Panc1 (cell line): Measurements from ENCODE around the gene CAPN7. TPM values are rescaled to one million over a fixed set of nuclear protein-coding genes. Genes with fewer than 3 reads are reported as not detected.

Experiments used
- ATAC-seq: fragments of 200-7000 bp; cut with Tn5 transposase; 2 replicates; pipeline ENCODE4 v1.9.1; 2020; ENCODE audit warnings: mild to moderate bottlenecking, moderate library complexity
- BruUV-seq: library from RNA; stranded (reverse); fragments of 400-500 nt; replicated peaks from 2 replicates; lab custom pipeline; 2021; lab: Mats Ljungman, UMichigan
- CTCF ChIA-PET: fragments of 300-600 bp; sonication (Branson Sonifier 250); formaldehyde crosslinking; loops from one replicate; lab custom pipeline; 2022; ENCODE audit warnings: antibody characterized with exemption; lab: Charles Lee
- POLR2A ChIA-PET: fragments of 300-600 bp; sonication (Branson Sonifier 250); formaldehyde crosslinking; loops from one replicate; lab custom pipeline; 2022; ENCODE audit warnings: antibody characterized with exemption; lab: Charles Lee
- DNase-seq: peaks from one replicate; pipeline ENCODE4 v3.0.0-alpha.2; 2010; ENCODE audit warnings: low read depth, low spot score
- H3K27ac ChIP-seq: 2 replicates; pipeline ENCODE4 v1.5.1; 2011; ENCODE audit warnings: mild to moderate bottlenecking, low read length, inconsistent platforms
- H3K27me3 ChIP-seq: fragments of 200-500 bp; sonication (Bioruptor generic); 2 replicates; pipeline ENCODE4 v1.6.0; 2014; ENCODE audit warnings: low read length, inconsistent platforms; ENCODE audit not compliant: control insufficient read depth, insufficient read depth
- H3K36me3 ChIP-seq: fragments of 200-500 bp; sonication (Bioruptor generic); 2 replicates; pipeline ENCODE4 v1.5.1; 2014; ENCODE audit warnings: inconsistent platforms, mild to moderate bottlenecking, low read length, moderate library complexity; ENCODE audit not compliant: control insufficient read depth, insufficient read depth
- H3K4me1 ChIP-seq: 2 replicates; pipeline ENCODE4 v1.5.1; 2011; ENCODE audit warnings: inconsistent platforms, mild to moderate bottlenecking, low read length, moderate library complexity; ENCODE audit not compliant: control insufficient read depth, insufficient read depth
- H3K4me3 ChIP-seq, 2 experiments: 2 replicates each; pipeline ENCODE4 v1.5.1; 2011 to 2012; ENCODE audit warnings: low read depth in 2 of 2, low read length in 2 of 2, mild to moderate bottlenecking in 2 of 2, inconsistent platforms in 1 of 2, moderate library complexity in 1 of 2
- H3K9me3 ChIP-seq: fragments of 200-500 bp; sonication (Bioruptor generic); 2 replicates; pipeline ENCODE4 v1.5.1; 2014; ENCODE audit warnings: low read depth, mild to moderate bottlenecking, inconsistent platforms, low read length, moderate library complexity; ENCODE audit not compliant: control insufficient read depth, insufficient read depth
- POLR2AphosphoS5 ChIP-seq: IDR thresholded peaks from 2 replicates; pipeline ENCODE4 v1.6.1; 2012; ENCODE audit warnings: mild to moderate bottlenecking, low read depth, low read length, moderate library complexity
- REST ChIP-seq, 2 experiments: IDR thresholded peaks; 2 replicates each; pipeline ENCODE4 v1.6.1; 2011 to 2012; ENCODE audit warnings: low read depth in 2 of 2, control low read depth in 1 of 2, low read length in 1 of 2, mild to moderate bottlenecking in 1 of 2, moderate library complexity in 1 of 2; ENCODE audit not compliant: insufficient read depth in 1 of 2
- SIN3A ChIP-seq: IDR thresholded peaks from 2 replicates; pipeline ENCODE4 v1.6.1; 2012; ENCODE audit warnings: low read depth, mild to moderate bottlenecking, low read length, moderate library complexity, borderline replicate concordance; ENCODE audit not compliant: insufficient read depth
- TCF7L2 ChIP-seq: IDR thresholded peaks from 2 replicates; pipeline ENCODE4 v1.6.1; 2011; ENCODE audit warnings: mild to moderate bottlenecking, low read depth, low read length, inconsistent platforms
- in situ Hi-C: cut with HindIII; loops from 2 replicates; pipeline ENCODE4 v1.10.0; 2016; ENCODE audit warnings: low sequenced_read_pairs, low pct_unique_long_range_greater_than_20kb
- intact Hi-C: fragments of 100-400 bp; cut with micrococcal nuclease; formaldehyde crosslinking; loops from one replicate; pipeline ENCODE4 v1.10.0; 2022; ENCODE audit not compliant: unreplicated experiment
- total RNA-seq: library from RNA; stranded (reverse); gene quantifications from one replicate; pipeline ENCODE4 v1.2.1, GENCODE V29; 2021; ENCODE audit not compliant: unreplicated experiment
- TF ChIP-seq, protein P1 (sequence below): fragments of 450-650 bp; IDR thresholded peaks from 2 replicates; pipeline ENCODE4 v1.5.1; 2017; ENCODE audit warnings: mild to moderate bottlenecking

Gene CAPN7
- total RNA-seq, 1 experiment from 2014 or later: 26.5 TPM

DNA sequence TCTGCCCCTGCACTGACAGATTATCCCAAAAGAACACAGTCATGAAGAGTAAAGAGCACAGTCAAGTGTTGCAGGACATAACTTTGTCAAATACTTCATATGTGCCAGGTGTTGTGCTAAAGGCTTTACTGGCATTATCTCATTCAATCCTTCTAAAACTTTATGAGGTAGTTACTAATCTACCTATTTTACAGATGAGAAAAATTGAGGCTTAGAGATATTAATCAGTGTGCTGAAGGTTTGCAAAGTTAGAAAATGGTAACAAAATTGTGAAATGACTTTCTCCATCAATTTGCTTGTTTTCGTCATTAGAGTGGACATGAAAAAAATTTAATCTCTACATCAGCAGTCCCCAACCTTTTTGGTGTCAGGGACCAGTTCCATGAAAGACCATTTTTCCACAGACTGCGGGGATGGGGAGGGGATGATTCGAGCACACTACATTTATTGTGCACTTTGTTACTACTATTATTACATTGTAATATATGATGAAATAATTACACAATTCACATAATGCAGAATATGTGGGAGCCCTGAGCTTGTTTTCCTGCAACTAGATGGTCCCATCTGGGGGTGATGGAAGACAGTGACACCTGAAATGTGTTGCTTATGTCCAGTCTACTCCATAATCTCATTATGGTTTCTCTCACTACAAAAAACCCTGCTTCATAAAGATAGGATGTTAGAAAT lies 8.6 kb upstream of the CAPN7 start:
- no TSS peak for BruUV-seq
- no peak overlapping the region for H3K4me3 ChIP-seq
- intact Hi-C loops (no loop called here), in situ Hi-C loops (no loop called here)
- TF ChIP-seq POLR2AphosphoS5 (no peak), REST (IDR thresholded peaks at IDR 0.05; ENCODE audit: insufficient read depth in 1 of 2, low read depth in 2 of 2, low read length in 1 of 2) (no peak), TCF7L2 (no peak)
- TF ChIP-seq, protein P1, sequence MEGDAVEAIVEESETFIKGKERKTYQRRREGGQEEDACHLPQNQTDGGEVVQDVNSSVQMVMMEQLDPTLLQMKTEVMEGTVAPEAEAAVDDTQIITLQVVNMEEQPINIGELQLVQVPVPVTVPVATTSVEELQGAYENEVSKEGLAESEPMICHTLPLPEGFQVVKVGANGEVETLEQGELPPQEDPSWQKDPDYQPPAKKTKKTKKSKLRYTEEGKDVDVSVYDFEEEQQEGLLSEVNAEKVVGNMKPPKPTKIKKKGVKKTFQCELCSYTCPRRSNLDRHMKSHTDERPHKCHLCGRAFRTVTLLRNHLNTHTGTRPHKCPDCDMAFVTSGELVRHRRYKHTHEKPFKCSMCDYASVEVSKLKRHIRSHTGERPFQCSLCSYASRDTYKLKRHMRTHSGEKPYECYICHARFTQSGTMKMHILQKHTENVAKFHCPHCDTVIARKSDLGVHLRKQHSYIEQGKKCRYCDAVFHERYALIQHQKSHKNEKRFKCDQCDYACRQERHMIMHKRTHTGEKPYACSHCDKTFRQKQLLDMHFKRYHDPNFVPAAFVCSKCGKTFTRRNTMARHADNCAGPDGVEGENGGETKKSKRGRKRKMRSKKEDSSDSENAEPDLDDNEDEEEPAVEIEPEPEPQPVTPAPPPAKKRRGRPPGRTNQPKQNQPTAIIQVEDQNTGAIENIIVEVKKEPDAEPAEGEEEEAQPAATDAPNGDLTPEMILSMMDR: no peak
- no peaks in the 10 kb centered on the region for H3K4me1 ChIP-seq
- no peaks in the 10 kb centered on the region for H3K9me3 ChIP-seq
- H3K36me3 ChIP-seq: no peaks in the 10 kb centered on the region
- no peak for ATAC-seq
- H3K27me3 ChIP-seq: no peaks in the 10 kb centered on the region
- no peak for DNase-seq
- H3K27ac ChIP-seq: no peak overlapping the region
- ChIA-PET CTCF (no interaction called here), POLR2A (interaction anchor here (0.7 kb wide), 1 partner anchor 1714 kb away, joined by 3 read pairs; no protein-coding TSS in a partner anchor)

DNA sequence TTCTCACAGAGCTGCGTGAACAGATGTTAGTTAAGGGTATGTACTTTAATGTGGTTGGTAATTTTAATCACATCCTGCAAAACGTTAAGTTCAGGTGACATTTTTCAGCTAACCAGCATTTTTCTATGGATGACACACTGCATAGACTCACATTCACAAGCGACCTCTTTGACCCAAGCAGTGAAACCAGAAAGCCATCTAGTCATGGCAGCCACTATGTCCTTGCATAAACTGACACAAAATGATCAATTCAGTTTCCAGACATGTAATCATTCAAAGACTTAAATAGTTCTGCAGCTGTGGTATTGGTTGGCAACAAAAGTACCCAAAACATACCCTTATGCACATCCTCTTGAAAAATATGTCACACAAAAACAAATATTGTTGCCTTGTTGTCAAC lies 7.4 kb upstream of the CAPN7 start:
- DNase-seq (no peak), ATAC-seq (no peak)
- POLR2A ChIA-PET: no interaction called here
- no peaks in the 10 kb centered on the region for H3K4me1 ChIP-seq
- intact Hi-C loops: no loop called here
- no peaks in the 10 kb centered on the region for H3K9me3 ChIP-seq
- in situ Hi-C loops: no loop called here
- no peak overlapping the region for H3K4me3 ChIP-seq
- no peaks in the 10 kb centered on the region for H3K36me3 ChIP-seq
- no peak for TF ChIP-seq SIN3A
- TF ChIP-seq TCF7L2: no peak
- no peak overlapping the region for H3K27ac ChIP-seq
- BruUV-seq: no TSS peak
- H3K27me3 ChIP-seq: no peaks in the 10 kb centered on the region
- CTCF ChIA-PET: no interaction called here

GRCh38 chr3:15199493-15200105 lies 6.4 kb upstream of the CAPN7 start:
- H3K27me3 ChIP-seq: no peaks in the 10 kb centered on the region
- H3K36me3 ChIP-seq: no peaks in the 10 kb centered on the region
- POLR2A ChIA-PET: no interaction called here
- no peaks in the 10 kb centered on the region for H3K9me3 ChIP-seq
- no TSS peak for BruUV-seq
- CTCF ChIA-PET: no interaction called here
- no peak for ATAC-seq
- H3K4me3 ChIP-seq: no peak overlapping the region
- H3K27ac ChIP-seq: no peak overlapping the region
- TF ChIP-seq POLR2AphosphoS5: no peak
- no peak for TF ChIP-seq SIN3A
- TF ChIP-seq TCF7L2: no peak
- TF ChIP-seq, protein P1: no peak
- no peak for TF ChIP-seq REST (IDR thresholded peaks at IDR 0.05; ENCODE audit: insufficient read depth in 1 of 2, low read depth in 2 of 2, low read length in 1 of 2)
- DNase-seq: no peak
- H3K4me1 ChIP-seq: no peaks in the 10 kb centered on the region
- intact Hi-C loops: loop anchor here (10.0 kb wide), 1 partner anchor 205 kb away; no protein-coding TSS in a partner anchor
- in situ Hi-C loops: no loop called here
